WTC11 (cell line): Measurements from ENCODE around the gene KCNK4. TPM values are rescaled to one million over a fixed set of nuclear protein-coding genes. Genes with fewer than 3 reads are reported as not detected.

ENCODE experiments used
- ATF1 ChIP-seq: sonication (generic); formaldehyde crosslinking; IDR thresholded peaks from 2 replicates; pipeline ENCODE4 v1.8.1; 2023; ENCODE audit warnings: mild to moderate bottlenecking, moderate library complexity, missing genetic modification reagents
- ELF4 ChIP-seq: sonication (generic); formaldehyde crosslinking; IDR thresholded peaks from 2 replicates; pipeline ENCODE4 v1.8.1; 2022; ENCODE audit warnings: low read depth, mild to moderate bottlenecking, moderate library complexity, missing genetic modification reagents
- ESRRA ChIP-seq: sonication (generic); formaldehyde crosslinking; IDR thresholded peaks from 2 replicates; pipeline ENCODE4 v1.8.1; 2022; ENCODE audit warnings: mild to moderate bottlenecking, missing genetic modification reagents, borderline replicate concordance
- GRHL2 ChIP-seq: fragments of 250-450 bp; sonication (Bioruptor Pico); IDR thresholded peaks from 2 replicates; pipeline ENCODE4 v1.8.0; 2022; ENCODE audit warnings: mild to moderate bottlenecking, moderate library complexity; ENCODE audit not compliant: insufficient replicate concordance, severe bottlenecking
- GTF2I ChIP-seq: fragments of 250-450 bp; sonication (Bioruptor Pico); conservative IDR thresholded peaks from 2 replicates; pipeline ENCODE4 v1.4.0; 2021; ENCODE audit warnings: mild to moderate bottlenecking
- IRF2 ChIP-seq: sonication (generic); formaldehyde crosslinking; IDR thresholded peaks from 2 replicates; pipeline ENCODE4 v1.8.0; 2022; ENCODE audit warnings: low read depth, missing genetic modification reagents, borderline replicate concordance
- JUN ChIP-seq: sonication (generic); formaldehyde crosslinking; IDR thresholded peaks from 2 replicates; pipeline ENCODE4 v1.8.0; 2023; ENCODE audit warnings: mild to moderate bottlenecking, missing genetic modification reagents
- NR2C2 ChIP-seq: sonication (generic); formaldehyde crosslinking; IDR thresholded peaks from 2 replicates; pipeline ENCODE4 v1.8.0; 2022; ENCODE audit warnings: mild to moderate bottlenecking, missing genetic modification reagents
- OVOL2 ChIP-seq: fragments of 250-450 bp; sonication (Bioruptor Pico); IDR thresholded peaks from 2 replicates; pipeline ENCODE4 v1.9.0; 2021; ENCODE audit warnings: mild to moderate bottlenecking, borderline replicate concordance
- RELA ChIP-seq: sonication (generic); formaldehyde crosslinking; IDR thresholded peaks from 2 replicates; pipeline ENCODE4 v1.8.1; 2022; ENCODE audit warnings: missing genetic modification reagents, mild to moderate bottlenecking, borderline replicate concordance
- RORB ChIP-seq: fragments of 250-450 bp; sonication (Bioruptor Pico); IDR thresholded peaks from 2 replicates; pipeline ENCODE4 v1.9.0; 2021; ENCODE audit warnings: mild to moderate bottlenecking
- TCF7 ChIP-seq: sonication (generic); formaldehyde crosslinking; IDR thresholded peaks from 2 replicates; pipeline ENCODE4 v1.8.0; 2022; ENCODE audit warnings: mild to moderate bottlenecking, low read depth, missing genetic modification reagents, moderate library complexity
- TP53 ChIP-seq: sonication (generic); formaldehyde crosslinking; IDR thresholded peaks from 2 replicates; pipeline ENCODE4 v1.8.1; 2023; ENCODE audit warnings: mild to moderate bottlenecking, missing genetic modification reagents
- ZNF232 ChIP-seq: sonication (generic); formaldehyde crosslinking; IDR thresholded peaks from 2 replicates; pipeline ENCODE4 v1.8.0; 2022; ENCODE audit warnings: mild to moderate bottlenecking, missing genetic modification reagents
- total RNA-seq: library from RNA; stranded (reverse); gene quantifications from 3 replicates; pipeline ENCODE4 v1.2.3, GENCODE V29; 2021
- TF ChIP-seq, protein P1 (sequence below): sonication (generic); formaldehyde crosslinking; IDR thresholded peaks from 2 replicates; pipeline ENCODE4 v1.8.1; 2023; ENCODE audit warnings: mild to moderate bottlenecking, missing genetic modification reagents
- TF ChIP-seq, protein P2 (sequence below): fragments of 250-450 bp; sonication (Bioruptor Pico); IDR thresholded peaks from 2 replicates; pipeline ENCODE4 v1.9.0; 2021; ENCODE audit warnings: mild to moderate bottlenecking
- TF ChIP-seq, protein P3 (sequence below): sonication (generic); formaldehyde crosslinking; IDR thresholded peaks from 2 replicates; pipeline ENCODE4 v1.8.0; 2022; ENCODE audit warnings: missing genetic modification reagents
- TF ChIP-seq, protein P4 (sequence below): sonication (generic); formaldehyde crosslinking; IDR thresholded peaks from 2 replicates; pipeline ENCODE4 v1.8.1; 2022; ENCODE audit warnings: mild to moderate bottlenecking, missing genetic modification reagents, moderate library complexity, borderline replicate concordance
- TF ChIP-seq, protein P5 (sequence below): sonication (generic); formaldehyde crosslinking; IDR thresholded peaks from 2 replicates; pipeline ENCODE4 v1.8.1; 2023; ENCODE audit warnings: mild to moderate bottlenecking, missing genetic modification reagents
- TF ChIP-seq, protein P6 (sequence below): sonication (generic); formaldehyde crosslinking; IDR thresholded peaks from 2 replicates; pipeline ENCODE4 v1.8.1; 2022; ENCODE audit warnings: low read depth, missing genetic modification reagents, borderline replicate concordance
- TF ChIP-seq, protein P7 (sequence below): fragments of 250-450 bp; sonication (Bioruptor Pico); IDR thresholded peaks from 2 replicates; pipeline ENCODE4 v1.9.0; 2021; ENCODE audit warnings: moderate library complexity, mild to moderate bottlenecking, inconsistent platforms, borderline replicate concordance
- TF ChIP-seq, protein P8 (sequence below): sonication (generic); formaldehyde crosslinking; IDR thresholded peaks from 2 replicates; pipeline ENCODE4 v1.8.1; 2022; ENCODE audit warnings: low read depth, mild to moderate bottlenecking, moderate library complexity, missing genetic modification reagents, borderline replicate concordance

The KCNK4 gene
- total RNA-seq, 1 experiment from 2014 or later, result 0.74 TPM

DNA sequence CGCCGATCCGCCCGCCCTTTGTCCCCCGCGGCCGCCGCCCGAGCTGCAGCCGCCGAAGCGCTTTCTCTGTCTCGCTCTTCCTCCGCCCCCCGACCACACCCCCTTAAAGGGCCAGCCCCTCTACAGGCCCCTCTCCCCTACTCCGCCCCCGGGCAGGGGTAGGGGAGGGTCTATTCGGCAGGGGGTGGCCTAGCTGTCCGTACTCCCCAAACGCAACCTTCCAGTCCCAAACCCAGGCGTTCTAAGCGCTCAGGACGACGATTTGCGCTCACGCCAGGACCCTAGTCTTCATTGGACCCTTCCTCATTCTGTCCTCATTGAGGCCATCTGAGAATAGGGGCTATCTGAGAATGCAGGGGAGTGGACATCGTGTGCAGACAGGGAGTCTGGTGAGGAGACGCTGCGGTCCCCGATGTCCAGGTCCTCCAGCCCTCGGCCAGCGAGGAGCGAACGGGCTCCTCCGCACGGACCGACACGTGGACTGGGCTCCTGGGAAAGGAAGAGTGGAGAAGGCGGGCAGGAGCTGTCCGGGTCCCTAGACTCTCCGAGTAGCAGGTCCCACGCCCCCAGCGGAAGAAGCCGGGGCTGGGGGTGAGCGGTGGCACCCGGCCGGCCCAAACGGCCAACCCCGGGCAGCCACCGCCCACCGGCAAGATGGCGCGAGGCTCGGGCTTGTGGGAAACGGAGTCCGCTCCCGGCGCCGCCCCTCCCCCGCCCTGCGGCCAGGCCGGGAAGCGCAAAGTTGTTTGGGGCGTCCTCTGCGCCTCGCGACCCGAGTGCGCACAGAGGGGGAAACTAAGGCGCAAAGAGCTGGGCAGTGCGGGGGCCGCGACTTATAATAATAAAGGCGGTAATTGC, 44.0 kb upstream of the KCNK4 start, which contains the start of gene PPP1R14B (continued):
- TF ChIP-seq, protein P1, sequence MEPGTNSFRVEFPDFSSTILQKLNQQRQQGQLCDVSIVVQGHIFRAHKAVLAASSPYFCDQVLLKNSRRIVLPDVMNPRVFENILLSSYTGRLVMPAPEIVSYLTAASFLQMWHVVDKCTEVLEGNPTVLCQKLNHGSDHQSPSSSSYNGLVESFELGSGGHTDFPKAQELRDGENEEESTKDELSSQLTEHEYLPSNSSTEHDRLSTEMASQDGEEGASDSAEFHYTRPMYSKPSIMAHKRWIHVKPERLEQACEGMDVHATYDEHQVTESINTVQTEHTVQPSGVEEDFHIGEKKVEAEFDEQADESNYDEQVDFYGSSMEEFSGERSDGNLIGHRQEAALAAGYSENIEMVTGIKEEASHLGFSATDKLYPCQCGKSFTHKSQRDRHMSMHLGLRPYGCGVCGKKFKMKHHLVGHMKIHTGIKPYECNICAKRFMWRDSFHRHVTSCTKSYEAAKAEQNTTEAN (CRISPR knock-in tag), result no peak; the same call in 1 of the 2 replicates
- TF ChIP-seq ZNF232 (CRISPR knock-in tag) (no peak), TP53 (CRISPR knock-in tag) (0 out of 2 replicates have a peak, but pooled peaks have one; percentile 42), ELF4 (no peak), OVOL2 (CRISPR knock-in tag) (no peak), GRHL2 (no peak), TCF7 (CRISPR knock-in tag) (no peak), IRF2 (CRISPR knock-in tag) (no peak), RORB (CRISPR knock-in tag) (no peak), JUN (CRISPR knock-in tag) (no peak), ATF1 (CRISPR knock-in tag) (no peak), RELA (CRISPR knock-in tag) (no peak), ESRRA (CRISPR knock-in tag) (no peak), GTF2I (CRISPR knock-in tag) (no peak), NR2C2 (no peak)
- TF ChIP-seq, protein P2, sequence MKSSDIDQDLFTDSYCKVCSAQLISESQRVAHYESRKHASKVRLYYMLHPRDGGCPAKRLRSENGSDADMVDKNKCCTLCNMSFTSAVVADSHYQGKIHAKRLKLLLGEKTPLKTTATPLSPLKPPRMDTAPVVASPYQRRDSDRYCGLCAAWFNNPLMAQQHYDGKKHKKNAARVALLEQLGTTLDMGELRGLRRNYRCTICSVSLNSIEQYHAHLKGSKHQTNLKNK (CRISPR knock-in tag), result no peak
- TF ChIP-seq, protein P3, sequence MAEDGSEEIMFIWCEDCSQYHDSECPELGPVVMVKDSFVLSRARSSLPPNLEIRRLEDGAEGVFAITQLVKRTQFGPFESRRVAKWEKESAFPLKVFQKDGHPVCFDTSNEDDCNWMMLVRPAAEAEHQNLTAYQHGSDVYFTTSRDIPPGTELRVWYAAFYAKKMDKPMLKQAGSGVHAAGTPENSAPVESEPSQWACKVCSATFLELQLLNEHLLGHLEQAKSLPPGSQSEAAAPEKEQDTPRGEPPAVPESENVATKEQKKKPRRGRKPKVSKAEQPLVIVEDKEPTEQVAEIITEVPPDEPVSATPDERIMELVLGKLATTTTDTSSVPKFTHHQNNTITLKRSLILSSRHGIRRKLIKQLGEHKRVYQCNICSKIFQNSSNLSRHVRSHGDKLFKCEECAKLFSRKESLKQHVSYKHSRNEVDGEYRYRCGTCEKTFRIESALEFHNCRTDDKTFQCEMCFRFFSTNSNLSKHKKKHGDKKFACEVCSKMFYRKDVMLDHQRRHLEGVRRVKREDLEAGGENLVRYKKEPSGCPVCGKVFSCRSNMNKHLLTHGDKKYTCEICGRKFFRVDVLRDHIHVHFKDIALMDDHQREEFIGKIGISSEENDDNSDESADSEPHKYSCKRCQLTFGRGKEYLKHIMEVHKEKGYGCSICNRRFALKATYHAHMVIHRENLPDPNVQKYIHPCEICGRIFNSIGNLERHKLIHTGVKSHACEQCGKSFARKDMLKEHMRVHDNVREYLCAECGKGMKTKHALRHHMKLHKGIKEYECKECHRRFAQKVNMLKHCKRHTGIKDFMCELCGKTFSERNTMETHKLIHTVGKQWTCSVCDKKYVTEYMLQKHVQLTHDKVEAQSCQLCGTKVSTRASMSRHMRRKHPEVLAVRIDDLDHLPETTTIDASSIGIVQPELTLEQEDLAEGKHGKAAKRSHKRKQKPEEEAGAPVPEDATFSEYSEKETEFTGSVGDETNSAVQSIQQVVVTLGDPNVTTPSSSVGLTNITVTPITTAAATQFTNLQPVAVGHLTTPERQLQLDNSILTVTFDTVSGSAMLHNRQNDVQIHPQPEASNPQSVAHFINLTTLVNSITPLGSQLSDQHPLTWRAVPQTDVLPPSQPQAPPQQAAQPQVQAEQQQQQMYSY (CRISPR knock-in tag), result no peak
- TF ChIP-seq, protein P4, sequence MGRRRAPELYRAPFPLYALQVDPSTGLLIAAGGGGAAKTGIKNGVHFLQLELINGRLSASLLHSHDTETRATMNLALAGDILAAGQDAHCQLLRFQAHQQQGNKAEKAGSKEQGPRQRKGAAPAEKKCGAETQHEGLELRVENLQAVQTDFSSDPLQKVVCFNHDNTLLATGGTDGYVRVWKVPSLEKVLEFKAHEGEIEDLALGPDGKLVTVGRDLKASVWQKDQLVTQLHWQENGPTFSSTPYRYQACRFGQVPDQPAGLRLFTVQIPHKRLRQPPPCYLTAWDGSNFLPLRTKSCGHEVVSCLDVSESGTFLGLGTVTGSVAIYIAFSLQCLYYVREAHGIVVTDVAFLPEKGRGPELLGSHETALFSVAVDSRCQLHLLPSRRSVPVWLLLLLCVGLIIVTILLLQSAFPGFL, result no peak
- TF ChIP-seq, protein P5, sequence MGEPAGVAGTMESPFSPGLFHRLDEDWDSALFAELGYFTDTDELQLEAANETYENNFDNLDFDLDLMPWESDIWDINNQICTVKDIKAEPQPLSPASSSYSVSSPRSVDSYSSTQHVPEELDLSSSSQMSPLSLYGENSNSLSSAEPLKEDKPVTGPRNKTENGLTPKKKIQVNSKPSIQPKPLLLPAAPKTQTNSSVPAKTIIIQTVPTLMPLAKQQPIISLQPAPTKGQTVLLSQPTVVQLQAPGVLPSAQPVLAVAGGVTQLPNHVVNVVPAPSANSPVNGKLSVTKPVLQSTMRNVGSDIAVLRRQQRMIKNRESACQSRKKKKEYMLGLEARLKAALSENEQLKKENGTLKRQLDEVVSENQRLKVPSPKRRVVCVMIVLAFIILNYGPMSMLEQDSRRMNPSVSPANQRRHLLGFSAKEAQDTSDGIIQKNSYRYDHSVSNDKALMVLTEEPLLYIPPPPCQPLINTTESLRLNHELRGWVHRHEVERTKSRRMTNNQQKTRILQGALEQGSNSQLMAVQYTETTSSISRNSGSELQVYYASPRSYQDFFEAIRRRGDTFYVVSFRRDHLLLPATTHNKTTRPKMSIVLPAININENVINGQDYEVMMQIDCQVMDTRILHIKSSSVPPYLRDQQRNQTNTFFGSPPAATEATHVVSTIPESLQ (CRISPR knock-in tag), result no peak
- TF ChIP-seq, protein P6, sequence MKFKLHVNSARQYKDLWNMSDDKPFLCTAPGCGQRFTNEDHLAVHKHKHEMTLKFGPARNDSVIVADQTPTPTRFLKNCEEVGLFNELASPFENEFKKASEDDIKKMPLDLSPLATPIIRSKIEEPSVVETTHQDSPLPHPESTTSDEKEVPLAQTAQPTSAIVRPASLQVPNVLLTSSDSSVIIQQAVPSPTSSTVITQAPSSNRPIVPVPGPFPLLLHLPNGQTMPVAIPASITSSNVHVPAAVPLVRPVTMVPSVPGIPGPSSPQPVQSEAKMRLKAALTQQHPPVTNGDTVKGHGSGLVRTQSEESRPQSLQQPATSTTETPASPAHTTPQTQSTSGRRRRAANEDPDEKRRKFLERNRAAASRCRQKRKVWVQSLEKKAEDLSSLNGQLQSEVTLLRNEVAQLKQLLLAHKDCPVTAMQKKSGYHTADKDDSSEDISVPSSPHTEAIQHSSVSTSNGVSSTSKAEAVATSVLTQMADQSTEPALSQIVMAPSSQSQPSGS, result no peak
- TF ChIP-seq, protein P7, sequence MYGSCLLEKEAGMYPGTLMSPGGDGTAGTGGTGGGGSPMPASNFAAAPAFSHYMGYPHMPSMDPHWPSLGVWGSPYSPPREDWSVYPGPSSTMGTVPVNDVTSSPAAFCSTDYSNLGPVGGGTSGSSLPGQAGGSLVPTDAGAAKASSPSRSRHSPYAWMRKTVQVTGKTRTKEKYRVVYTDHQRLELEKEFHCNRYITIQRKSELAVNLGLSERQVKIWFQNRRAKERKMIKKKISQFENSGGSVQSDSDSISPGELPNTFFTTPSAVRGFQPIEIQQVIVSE (CRISPR knock-in tag), result no peak
- TF ChIP-seq, protein P8, sequence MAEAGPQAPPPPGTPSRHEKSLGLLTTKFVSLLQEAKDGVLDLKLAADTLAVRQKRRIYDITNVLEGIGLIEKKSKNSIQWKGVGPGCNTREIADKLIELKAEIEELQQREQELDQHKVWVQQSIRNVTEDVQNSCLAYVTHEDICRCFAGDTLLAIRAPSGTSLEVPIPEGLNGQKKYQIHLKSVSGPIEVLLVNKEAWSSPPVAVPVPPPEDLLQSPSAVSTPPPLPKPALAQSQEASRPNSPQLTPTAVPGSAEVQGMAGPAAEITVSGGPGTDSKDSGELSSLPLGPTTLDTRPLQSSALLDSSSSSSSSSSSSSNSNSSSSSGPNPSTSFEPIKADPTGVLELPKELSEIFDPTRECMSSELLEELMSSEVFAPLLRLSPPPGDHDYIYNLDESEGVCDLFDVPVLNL (CRISPR knock-in tag), result no peak
